Prostate gland (tissue), 2 donors: Measurements from ENCODE around the gene COMT. TPM values are rescaled to one million over a fixed set of nuclear protein-coding genes. Genes with fewer than 3 reads are reported as not detected.

Experiments used
- DNase-seq: peaks from one replicate; pipeline ENCODE4 v3.0.0-alpha.2; 2019; ENCODE audit warnings: low spot score
- H3K27ac ChIP-seq, 2 donors: fragments of 200-600 bp; sonication (generic); 2 replicates each; pipeline ENCODE4 v1.5.1; 2017 to 2019
- H3K27me3 ChIP-seq: fragments of 200-600 bp; sonication (generic); replicated peaks from 2 replicates; pipeline ENCODE4 v1.5.1; 2019; ENCODE audit not compliant: insufficient read depth
- H3K36me3 ChIP-seq, 2 donors: fragments of 200-600 bp; sonication (generic); 1 replicate in 1 of 2; 2 replicates in 1 of 2; pipeline versions ENCODE4 v1.5.1 to v1.8.1; 2017 to 2019
- H3K4me1 ChIP-seq: fragments of 200-600 bp; sonication (generic); replicated peaks from 2 replicates; pipeline ENCODE4 v1.5.1; 2019
- H3K4me3 ChIP-seq, 2 donors: fragments of 200-600 bp; sonication (generic); 2 replicates each; pipeline ENCODE4 v1.5.1; 2017 to 2019
- H3K9me3 ChIP-seq: fragments of 200-600 bp; sonication (generic); 2 replicates; pipeline ENCODE4 v1.5.1; 2017
- POLR2A ChIP-seq: fragments of 450-650 bp; IDR thresholded peaks from one replicate; pipeline ENCODE4 v1.6.1; 2016; ENCODE audit warnings: antibody characterized with exemption, mild to moderate bottlenecking
- POLR2AphosphoS5 ChIP-seq: sonication (generic); formaldehyde crosslinking; IDR thresholded peaks from one replicate; pipeline ENCODE4 v1.6.1; 2017; ENCODE audit warnings: antibody characterized with exemption
- WGBS: methylation state at CpG from one replicate; pipeline ENCODE4 v1.1.5; 2018; 5-methylcytosine and 5-hydroxymethylcytosine counted together
- intact Hi-C: fragments of 100-400 bp; cut with DNase I; formaldehyde crosslinking; loops from one replicate; pipeline ENCODE4 v1.14.2; 2022
- total RNA-seq, 2 donors: library from RNA; depleted of rRNA; stranded (reverse); fragments of >200 nt; gene quantifications; one replicate each; pipeline ENCODE4 v1.1.0, GENCODE V29; 2016
- TF ChIP-seq, protein P1 (sequence below), 4 experiments: fragments of 200-600 bp in 2 of 4; fragments of 450-650 bp in 2 of 4; sonication (generic) in 2 of 4; IDR thresholded peaks; 1 replicate in 3 of 4; 2 replicates in 1 of 4; pipeline ENCODE4 v1.5.1; 2016 to 2019; ENCODE audit warnings: antibody characterized with exemption in 4 of 4, mild to moderate bottlenecking in 2 of 4, moderate library complexity in 2 of 4

The COMT gene
- total RNA-seq, 2 donors from 2014 or later, result 456 to 513 TPM

DNA sequence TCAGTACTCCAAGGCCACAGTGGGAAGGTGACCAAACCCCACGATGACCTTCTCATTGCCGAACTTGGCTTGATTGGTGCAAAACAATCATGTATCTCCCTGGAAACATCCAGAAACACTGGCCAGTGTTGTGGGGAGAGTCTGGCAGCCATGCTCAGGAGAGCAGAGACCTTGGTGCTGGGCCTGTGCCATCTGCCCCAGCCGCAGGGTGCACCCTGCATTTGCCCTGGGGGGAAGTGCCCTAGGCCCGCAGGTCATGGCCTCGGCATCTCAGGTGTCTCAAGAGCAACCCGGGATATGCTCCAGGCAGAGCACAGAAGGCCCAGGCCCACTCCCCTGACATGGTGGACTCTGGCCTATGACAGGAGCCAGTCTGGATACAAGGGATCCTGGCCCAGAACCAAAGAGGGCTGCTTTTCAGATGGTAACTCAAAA, 51.4 kb downstream of the COMT start:
- DNase-seq, result no peak
- Histone ChIP-seq H3K27ac (no peak overlapping the region), H3K4me3 (no peak overlapping the region), H3K4me1 (no peaks in the 10 kb centered on the region), H3K36me3 (no peaks in the 10 kb centered on the region), H3K27me3 (no peaks in the 10 kb centered on the region), H3K9me3 (no peaks in the 10 kb centered on the region)
- 86% methylated on average over 6 of the region's 6 CpGs for WGBS
- TF ChIP-seq POLR2AphosphoS5, result no peak
- no peak for TF ChIP-seq POLR2A
- TF ChIP-seq, protein P1, sequence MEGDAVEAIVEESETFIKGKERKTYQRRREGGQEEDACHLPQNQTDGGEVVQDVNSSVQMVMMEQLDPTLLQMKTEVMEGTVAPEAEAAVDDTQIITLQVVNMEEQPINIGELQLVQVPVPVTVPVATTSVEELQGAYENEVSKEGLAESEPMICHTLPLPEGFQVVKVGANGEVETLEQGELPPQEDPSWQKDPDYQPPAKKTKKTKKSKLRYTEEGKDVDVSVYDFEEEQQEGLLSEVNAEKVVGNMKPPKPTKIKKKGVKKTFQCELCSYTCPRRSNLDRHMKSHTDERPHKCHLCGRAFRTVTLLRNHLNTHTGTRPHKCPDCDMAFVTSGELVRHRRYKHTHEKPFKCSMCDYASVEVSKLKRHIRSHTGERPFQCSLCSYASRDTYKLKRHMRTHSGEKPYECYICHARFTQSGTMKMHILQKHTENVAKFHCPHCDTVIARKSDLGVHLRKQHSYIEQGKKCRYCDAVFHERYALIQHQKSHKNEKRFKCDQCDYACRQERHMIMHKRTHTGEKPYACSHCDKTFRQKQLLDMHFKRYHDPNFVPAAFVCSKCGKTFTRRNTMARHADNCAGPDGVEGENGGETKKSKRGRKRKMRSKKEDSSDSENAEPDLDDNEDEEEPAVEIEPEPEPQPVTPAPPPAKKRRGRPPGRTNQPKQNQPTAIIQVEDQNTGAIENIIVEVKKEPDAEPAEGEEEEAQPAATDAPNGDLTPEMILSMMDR (IDR thresholded peaks at IDR 0.05), result no peak
- intact Hi-C loops, result no loop called here

DNA sequence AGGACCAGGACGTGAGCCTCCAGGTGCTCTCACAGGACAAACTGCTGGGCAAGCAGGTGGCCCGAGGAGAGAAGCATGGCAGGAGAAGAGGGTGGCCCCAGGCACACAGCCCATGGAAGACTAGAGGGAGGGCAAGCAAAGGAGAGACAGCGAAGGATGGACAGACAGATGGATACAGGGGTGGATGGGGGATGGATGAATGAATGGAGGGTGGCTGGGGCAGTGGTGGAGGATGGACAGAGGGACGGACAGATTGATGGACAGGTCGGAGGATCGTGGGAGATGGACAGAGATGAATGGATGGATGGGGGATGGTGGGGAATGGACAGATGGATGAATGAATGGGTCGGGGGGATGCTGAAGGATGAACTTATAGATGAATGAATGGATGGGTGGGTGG, 52.4 kb downstream of the COMT start:
- Histone ChIP-seq H3K27me3 (no peaks in the 10 kb centered on the region), H3K9me3 (no peaks in the 10 kb centered on the region), H3K36me3 (no peaks in the 10 kb centered on the region), H3K27ac (no peak overlapping the region), H3K4me3 (no peak overlapping the region), H3K4me1 (no peaks in the 10 kb centered on the region)
- intact Hi-C loops, result no loop called here
- WGBS, result 92% methylated on average over 7 of the region's 7 CpGs
- TF ChIP-seq POLR2AphosphoS5 (no peak), POLR2A (no peak)
- TF ChIP-seq, protein P1 (IDR thresholded peaks at IDR 0.05), result no peak
- DNase-seq, result no peak

DNA sequence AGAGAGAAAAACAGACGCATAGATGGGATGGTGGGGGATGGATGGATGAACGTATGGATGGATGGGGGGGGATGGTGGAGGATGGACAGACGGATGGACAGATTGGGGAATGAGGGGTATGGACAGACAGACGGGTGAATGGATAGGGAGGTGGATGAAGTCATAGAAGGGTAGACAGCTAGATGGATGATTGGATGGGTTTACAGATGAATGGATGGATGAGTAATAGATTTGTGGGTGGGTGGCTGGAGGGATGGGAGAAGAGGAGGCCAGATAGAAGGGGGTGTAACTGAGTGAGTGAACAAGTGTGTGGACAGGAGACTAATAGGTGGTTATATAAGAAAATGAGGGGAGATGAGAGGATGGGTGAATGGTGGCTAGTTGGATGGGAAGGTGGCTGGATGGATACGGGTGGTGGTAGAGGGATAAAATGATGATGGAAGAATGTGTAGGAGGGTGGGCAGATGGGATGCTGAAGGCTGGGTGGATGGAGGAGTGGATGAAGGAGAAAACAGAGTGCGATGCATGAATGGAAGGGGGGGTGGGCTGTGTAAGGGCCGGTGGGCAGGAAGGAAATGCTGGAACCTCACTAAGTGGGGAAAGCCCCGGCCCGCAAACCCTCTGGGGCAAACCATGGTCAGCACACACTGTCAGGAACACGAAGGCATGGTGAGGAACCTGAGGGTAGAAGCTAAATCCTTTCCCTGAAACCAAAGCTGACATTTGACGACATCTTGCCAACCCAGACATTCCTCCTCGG, 53.5 kb downstream of the COMT start:
- Histone ChIP-seq H3K27ac (no peak overlapping the region), H3K4me3 (no peak overlapping the region), H3K27me3 (no peaks in the 10 kb centered on the region), H3K4me1 (no peaks in the 10 kb centered on the region), H3K36me3 (no peaks in the 10 kb centered on the region), H3K9me3 (no peaks in the 10 kb centered on the region)
- TF ChIP-seq POLR2A (no peak), POLR2AphosphoS5 (no peak)
- TF ChIP-seq, protein P1 (IDR thresholded peaks at IDR 0.05), result no peak
- 89% methylated on average over 12 of the region's 12 CpGs for WGBS
- intact Hi-C loops, result no loop called here
- no peak for DNase-seq

DNA sequence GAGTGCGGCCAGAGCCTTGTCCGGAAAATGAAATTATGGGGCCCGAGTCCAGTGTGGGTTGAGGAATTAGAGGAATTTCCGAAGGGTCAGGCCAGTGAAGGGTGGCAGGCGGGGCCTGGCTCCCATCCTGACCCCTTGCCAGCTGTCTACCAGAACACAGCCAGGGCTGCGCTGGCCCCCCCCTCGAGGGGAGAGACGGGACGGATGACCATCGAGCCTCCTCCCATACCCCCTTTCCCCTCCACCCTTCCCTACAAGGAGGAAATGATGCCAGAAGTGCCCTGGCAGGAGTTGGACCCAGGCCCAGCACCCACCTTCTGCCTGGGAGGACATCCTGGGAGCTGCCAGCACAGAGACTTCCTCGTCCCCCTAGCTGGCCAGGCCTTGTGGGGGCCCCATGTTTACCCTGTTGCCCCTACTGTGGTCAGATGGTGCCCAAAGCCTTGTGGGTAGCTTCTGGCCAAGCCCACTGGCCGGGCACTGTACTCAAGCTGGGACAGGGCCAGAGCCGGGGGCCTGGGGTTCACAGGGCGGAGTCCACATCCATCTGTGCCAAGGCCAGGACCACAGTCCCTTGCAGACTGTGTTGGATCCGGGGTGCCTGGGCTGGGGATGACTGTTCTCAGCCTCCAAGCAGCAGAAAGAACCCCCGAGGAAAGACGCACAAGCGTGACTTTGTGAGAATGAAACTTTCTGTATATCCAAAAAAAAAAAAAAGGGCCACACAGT, 54.2 kb downstream of the COMT start:
- no peaks in the 10 kb centered on the region for H3K9me3 ChIP-seq
- H3K4me1 ChIP-seq, result no peaks in the 10 kb centered on the region
- DNase-seq, result no peak
- TF ChIP-seq POLR2A, result no peak
- WGBS, result 75% methylated on average over 18 of the region's 18 CpGs
- no peaks in the 10 kb centered on the region for H3K36me3 ChIP-seq
- intact Hi-C loops, result no loop called here
- no peak overlapping the region for H3K4me3 ChIP-seq
- no peak overlapping the region for H3K27ac ChIP-seq
- no peaks in the 10 kb centered on the region for H3K27me3 ChIP-seq

DNA sequence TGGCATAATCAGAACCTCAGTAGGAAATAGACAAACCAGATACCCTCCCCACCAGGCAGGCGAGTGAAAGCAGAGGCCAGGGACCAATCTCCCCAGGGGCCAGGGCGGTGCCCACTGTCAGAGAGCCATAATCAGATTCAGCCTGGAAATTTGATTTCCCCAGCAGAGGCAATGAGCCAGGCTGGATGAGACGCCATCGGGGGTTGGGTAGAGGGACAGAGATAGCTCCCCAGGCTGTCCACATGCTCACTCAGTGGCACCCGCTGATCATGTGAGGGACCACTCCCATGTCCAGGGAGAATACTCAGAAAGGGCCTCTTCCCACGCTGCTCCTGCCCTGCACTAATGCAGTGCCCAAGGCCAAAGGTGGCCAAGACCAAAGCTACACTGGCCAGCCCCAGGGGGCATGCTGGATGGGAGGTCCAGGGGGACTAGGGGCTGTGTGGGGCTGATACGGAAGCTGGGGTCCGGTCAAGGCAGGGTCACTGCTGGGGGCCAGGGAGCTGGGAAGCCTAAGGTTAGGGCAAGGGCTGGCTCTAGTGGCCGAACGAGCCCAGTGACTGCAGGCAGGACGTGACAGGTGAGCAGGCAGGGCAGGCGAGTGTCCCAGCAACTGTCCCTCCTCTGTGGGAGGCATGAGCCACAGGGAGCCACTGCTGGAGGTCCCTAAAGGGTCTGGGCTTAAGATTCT, 55.3 kb downstream of the COMT start:
- TF ChIP-seq POLR2A, result no peak
- TF ChIP-seq POLR2AphosphoS5, result no peak
- TF ChIP-seq, protein P1 (IDR thresholded peaks at IDR 0.05), result no peak
- 87% methylated on average over 12 of the region's 12 CpGs for WGBS
- H3K4me3 ChIP-seq, result no peak overlapping the region
- H3K9me3 ChIP-seq, result no peaks in the 10 kb centered on the region
- intact Hi-C loops, result no loop called here
- no peaks in the 10 kb centered on the region for H3K36me3 ChIP-seq
- peaks cover under 1% of the 10 kb centered on the region for H3K4me1 ChIP-seq
- no peak for DNase-seq
- H3K27me3 ChIP-seq, result no peaks in the 10 kb centered on the region
- no peak overlapping the region for H3K27ac ChIP-seq
